Measurements from ENCODE around the gene APP.

Gene APP

DNA sequence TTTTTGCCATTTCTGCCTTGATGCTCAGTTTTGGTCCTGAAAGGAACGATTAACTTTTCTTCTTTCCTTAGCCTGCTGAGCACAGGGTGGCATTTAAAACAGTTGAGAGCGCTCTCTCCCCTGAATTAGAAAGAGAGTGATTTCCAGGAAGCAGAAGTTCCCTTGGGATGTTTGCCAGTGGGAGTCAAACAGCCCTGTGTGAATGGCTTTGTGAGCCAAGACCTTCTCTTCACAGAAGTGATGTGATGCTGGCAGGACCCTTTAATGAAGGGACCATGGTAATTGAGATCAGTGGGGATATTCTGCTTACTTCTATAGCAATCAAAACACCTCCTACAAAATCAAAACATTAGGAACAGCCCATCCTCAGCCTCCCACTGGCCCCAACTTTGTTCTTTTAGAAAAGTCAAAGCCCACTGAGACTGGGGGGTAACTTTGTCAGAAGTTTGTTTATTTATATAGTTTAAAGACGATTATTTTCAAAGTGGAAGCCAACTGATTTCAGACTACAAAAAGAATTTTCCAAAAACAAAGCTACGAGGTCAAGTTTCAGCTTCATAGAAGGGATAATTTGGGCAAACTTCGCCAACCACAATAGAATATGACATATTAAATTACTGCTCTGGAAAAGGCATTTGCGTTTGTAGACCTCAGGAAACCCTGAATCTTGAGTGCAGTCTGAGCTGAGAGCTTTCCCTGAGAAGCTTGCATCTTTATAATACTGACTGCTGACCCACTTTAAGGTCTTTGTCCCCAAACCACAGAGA lies 313.1 kb downstream of the APP start:
- no peak for TF ChIP-seq EGR1 (IDR thresholded peaks at IDR 0.05)
- no peak for TF ChIP-seq ZBTB7A (IDR thresholded peaks at IDR 0.05; ENCODE audit: low read depth)
- TF ChIP-seq RAD21 (IDR thresholded peaks at IDR 0.05; ENCODE audit: low read depth) = no peak
- TF ChIP-seq NFIC (IDR thresholded peaks at IDR 0.05) = no peak
- no peak for TF ChIP-seq CREB1 (IDR thresholded peaks at IDR 0.05; ENCODE audit: low read depth)
- TF ChIP-seq EP300 (IDR thresholded peaks at IDR 0.05; ENCODE audit: borderline replicate concordance) = no peak
- TF ChIP-seq, protein P1, sequence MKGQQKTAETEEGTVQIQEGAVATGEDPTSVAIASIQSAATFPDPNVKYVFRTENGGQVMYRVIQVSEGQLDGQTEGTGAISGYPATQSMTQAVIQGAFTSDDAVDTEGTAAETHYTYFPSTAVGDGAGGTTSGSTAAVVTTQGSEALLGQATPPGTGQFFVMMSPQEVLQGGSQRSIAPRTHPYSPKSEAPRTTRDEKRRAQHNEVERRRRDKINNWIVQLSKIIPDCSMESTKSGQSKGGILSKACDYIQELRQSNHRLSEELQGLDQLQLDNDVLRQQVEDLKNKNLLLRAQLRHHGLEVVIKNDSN (IDR thresholded peaks at IDR 0.05) = no peak
- no peak for TF ChIP-seq CEBPB (IDR thresholded peaks at IDR 0.05)
- TF ChIP-seq, protein P2, sequence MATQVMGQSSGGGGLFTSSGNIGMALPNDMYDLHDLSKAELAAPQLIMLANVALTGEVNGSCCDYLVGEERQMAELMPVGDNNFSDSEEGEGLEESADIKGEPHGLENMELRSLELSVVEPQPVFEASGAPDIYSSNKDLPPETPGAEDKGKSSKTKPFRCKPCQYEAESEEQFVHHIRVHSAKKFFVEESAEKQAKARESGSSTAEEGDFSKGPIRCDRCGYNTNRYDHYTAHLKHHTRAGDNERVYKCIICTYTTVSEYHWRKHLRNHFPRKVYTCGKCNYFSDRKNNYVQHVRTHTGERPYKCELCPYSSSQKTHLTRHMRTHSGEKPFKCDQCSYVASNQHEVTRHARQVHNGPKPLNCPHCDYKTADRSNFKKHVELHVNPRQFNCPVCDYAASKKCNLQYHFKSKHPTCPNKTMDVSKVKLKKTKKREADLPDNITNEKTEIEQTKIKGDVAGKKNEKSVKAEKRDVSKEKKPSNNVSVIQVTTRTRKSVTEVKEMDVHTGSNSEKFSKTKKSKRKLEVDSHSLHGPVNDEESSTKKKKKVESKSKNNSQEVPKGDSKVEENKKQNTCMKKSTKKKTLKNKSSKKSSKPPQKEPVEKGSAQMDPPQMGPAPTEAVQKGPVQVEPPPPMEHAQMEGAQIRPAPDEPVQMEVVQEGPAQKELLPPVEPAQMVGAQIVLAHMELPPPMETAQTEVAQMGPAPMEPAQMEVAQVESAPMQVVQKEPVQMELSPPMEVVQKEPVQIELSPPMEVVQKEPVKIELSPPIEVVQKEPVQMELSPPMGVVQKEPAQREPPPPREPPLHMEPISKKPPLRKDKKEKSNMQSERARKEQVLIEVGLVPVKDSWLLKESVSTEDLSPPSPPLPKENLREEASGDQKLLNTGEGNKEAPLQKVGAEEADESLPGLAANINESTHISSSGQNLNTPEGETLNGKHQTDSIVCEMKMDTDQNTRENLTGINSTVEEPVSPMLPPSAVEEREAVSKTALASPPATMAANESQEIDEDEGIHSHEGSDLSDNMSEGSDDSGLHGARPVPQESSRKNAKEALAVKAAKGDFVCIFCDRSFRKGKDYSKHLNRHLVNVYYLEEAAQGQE (IDR thresholded peaks at IDR 0.05; ENCODE audit: low read depth) = no peak
- TF ChIP-seq YY1 (IDR thresholded peaks at IDR 0.05; ENCODE audit: low read depth) = no peak
- no peak for TF ChIP-seq TAF1 (IDR thresholded peaks at IDR 0.05; ENCODE audit: low read depth)
- TF ChIP-seq TCF12 (IDR thresholded peaks at IDR 0.05; ENCODE audit: low read depth) = no peak
- no peak for TF ChIP-seq TEAD4 (IDR thresholded peaks at IDR 0.05)
- TF ChIP-seq, protein P3, sequence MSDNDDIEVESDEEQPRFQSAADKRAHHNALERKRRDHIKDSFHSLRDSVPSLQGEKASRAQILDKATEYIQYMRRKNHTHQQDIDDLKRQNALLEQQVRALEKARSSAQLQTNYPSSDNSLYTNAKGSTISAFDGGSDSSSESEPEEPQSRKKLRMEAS (IDR thresholded peaks at IDR 0.05) = no peak
- TF ChIP-seq FOXM1 (IDR thresholded peaks at IDR 0.05; ENCODE audit: borderline replicate concordance, low read depth) = no peak

DNA sequence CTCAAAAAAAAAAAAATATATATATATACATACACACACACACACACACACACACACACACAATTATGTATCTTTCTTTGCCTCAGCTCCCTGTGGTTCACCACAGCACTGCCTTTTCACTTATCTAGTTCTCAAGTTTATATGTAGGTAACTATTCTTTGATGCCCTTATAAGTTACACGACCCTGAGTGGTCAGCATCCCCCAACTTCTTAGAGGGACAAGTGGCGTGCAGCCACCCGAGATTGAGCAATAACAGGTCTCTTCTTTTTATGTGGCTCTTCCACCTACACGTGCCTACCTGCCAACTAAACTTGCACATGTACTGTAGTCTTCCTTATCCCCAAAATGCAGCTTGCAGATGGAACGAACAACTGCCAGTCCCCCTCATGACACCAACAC lies 315.0 kb downstream of the APP start:
- TF ChIP-seq EP300 (IDR thresholded peaks at IDR 0.05; ENCODE audit: borderline replicate concordance) (no peak), CREB1 (IDR thresholded peaks at IDR 0.05; ENCODE audit: low read depth) (no peak), YY1 (IDR thresholded peaks at IDR 0.05; ENCODE audit: low read depth) (no peak), CEBPB (IDR thresholded peaks at IDR 0.05) (no peak), TAF1 (IDR thresholded peaks at IDR 0.05; ENCODE audit: low read depth) (no peak)
- TF ChIP-seq, protein P3 (IDR thresholded peaks at IDR 0.05) = no peak

DNA sequence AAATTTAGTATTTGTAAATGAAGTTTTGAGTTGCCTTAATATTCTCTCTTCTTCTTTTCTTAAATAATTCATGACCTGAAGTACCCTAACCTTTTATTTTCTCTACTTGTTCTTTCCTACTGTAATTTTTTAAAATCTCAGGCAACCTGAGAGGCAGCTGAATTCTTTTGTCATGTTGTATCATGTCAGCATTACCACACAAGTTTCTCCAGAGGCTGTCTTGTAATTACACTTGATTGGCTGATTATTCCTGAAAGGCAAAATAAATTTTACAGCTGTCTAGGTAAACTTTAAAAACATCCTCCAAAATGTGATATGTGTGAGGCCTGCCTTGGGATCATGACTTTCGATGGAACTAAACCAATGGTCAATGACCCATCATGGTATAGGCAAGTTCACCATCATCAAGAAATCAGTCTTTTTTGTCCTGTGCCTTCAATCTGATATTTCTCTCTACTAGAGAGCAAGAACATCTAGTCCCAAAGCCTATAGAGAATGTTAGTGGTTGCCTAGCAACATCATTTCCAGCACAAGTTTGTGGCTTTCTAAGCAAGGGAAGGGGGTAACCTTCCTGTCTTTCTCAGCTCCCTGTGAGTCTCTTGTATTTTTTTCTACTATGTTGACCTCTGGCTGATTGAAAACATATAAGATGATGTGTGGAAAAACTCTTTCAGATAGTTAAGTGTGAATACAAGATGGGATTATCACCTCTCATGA lies 320.3 kb downstream of the APP start:
- TF ChIP-seq ZBTB7A (IDR thresholded peaks at IDR 0.05; ENCODE audit: low read depth) = no peak
- no peak for TF ChIP-seq YY1 (IDR thresholded peaks at IDR 0.05; ENCODE audit: low read depth)
- TF ChIP-seq, protein P3 (IDR thresholded peaks at IDR 0.05) = no peak
- no peak for TF ChIP-seq RAD21 (IDR thresholded peaks at IDR 0.05; ENCODE audit: low read depth)
- no peak for TF ChIP-seq TCF12 (IDR thresholded peaks at IDR 0.05; ENCODE audit: low read depth)
- no peak for TF ChIP-seq EP300 (IDR thresholded peaks at IDR 0.05; ENCODE audit: borderline replicate concordance)
- TF ChIP-seq TAF1 (IDR thresholded peaks at IDR 0.05; ENCODE audit: low read depth) = no peak
- no peak for TF ChIP-seq CEBPB (IDR thresholded peaks at IDR 0.05)
- TF ChIP-seq NFIC (IDR thresholded peaks at IDR 0.05) = no peak
- TF ChIP-seq, protein P1 (IDR thresholded peaks at IDR 0.05) = no peak
- TF ChIP-seq FOXM1 (IDR thresholded peaks at IDR 0.05; ENCODE audit: borderline replicate concordance, low read depth) = no peak
- no peak for TF ChIP-seq EGR1 (IDR thresholded peaks at IDR 0.05)
- TF ChIP-seq CREB1 (IDR thresholded peaks at IDR 0.05; ENCODE audit: low read depth) = no peak
- TF ChIP-seq, protein P2 (IDR thresholded peaks at IDR 0.05; ENCODE audit: low read depth) = no peak
- TF ChIP-seq TEAD4 (IDR thresholded peaks at IDR 0.05) = no peak

DNA sequence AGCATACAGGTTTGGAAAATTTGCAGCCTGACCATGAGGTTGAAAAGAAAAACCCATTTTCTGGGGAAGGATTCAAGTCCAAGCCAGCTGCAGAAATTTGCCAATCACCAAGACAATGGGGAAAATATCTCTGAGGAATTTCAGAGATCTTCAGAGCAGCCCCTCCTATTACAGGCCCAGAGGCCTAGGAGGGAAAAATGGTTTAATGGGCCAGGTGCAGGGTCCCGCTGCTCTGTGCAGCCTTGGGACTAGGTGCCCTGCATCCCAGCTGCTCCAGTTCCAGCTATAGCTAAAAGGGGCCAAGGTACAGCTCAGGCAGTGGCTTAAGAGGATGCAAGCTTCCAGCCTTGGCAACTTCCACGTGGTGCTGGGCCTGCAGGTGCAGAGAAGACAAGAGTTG lies 322.3 kb downstream of the APP start:
- no peak for TF ChIP-seq NFIC (IDR thresholded peaks at IDR 0.05)
- TF ChIP-seq EGR1 (IDR thresholded peaks at IDR 0.05) = no peak
- no peak for TF ChIP-seq TAF1 (IDR thresholded peaks at IDR 0.05; ENCODE audit: low read depth)

DNA sequence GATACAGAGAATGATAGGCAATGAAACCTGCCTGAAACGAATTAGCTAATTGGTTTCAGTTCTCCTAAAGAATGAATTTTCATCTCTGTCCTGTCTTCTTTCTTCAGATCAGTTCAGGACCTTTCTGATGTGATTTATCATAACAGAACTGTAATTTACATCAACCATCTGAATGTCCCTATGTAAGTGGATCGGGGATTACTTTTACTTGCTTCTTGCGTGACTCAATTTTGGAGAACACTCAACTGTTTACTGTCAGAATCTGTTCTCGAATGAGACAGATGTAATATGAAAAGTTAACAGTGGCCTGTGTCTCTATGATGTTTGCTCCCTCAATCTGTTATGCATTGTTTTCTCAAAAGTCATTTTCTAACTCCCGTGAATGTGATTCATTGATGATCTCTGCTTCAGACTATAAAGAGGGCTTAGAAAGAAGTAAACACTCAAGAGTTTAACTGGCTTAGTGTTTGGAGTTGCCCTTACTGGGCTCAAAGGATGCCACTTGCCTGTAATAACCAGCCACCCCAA lies 324.8 kb downstream of the APP start:
- TF ChIP-seq TAF1 (IDR thresholded peaks at IDR 0.05; ENCODE audit: low read depth) (no peak), TCF12 (IDR thresholded peaks at IDR 0.05; ENCODE audit: low read depth) (no peak), CEBPB (IDR thresholded peaks at IDR 0.05) (no peak), ZBTB7A (IDR thresholded peaks at IDR 0.05; ENCODE audit: low read depth) (no peak)

All from Ishikawa (cell line).